ENCODE data around the gene RAB11A. TPM values are rescaled to one million over a fixed set of nuclear protein-coding genes. Genes with fewer than 3 reads are reported as not detected.

The RAB11A gene
- total and polyA plus RNA-seq, 2 donors (not counting 1 experiment from before 2014, with no cell fraction given) = 83.2 to 126 TPM

DNA sequence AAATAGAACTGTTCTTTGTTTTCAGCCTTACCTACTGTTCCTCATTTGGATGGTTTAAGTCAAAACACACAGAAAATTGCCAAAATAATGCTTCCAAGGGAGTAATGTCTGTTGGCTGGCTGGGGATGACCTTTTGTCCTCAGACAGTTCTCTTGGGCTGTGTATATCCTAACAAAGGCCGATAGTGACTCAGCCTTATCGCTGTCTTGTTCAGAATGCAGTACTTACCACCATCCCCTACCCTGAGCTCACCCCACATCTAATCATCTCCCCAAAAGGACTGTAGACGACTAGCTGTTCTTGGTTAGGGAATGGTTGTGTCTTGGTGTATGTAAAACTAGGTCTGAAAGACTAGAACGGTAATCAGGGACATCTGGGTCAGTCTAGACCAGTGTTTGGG lies 35.0 kb downstream of the RAB11A start:
- no peak overlapping the region for H3K27ac ChIP-seq (ENCODE audit: low read length in 2 of 2)
- H3K27ac Mint-ChIP-seq = peak overlapping the region; percentile 22
- no peak overlapping the region for H3K9ac ChIP-seq (ENCODE audit: low read length)
- ChIA-PET POLR2A (interaction anchor here (0.5 kb wide), 1 partner anchor 109 kb away, joined by 4 read pairs; no protein-coding TSS in a partner anchor), CTCF (interaction anchor here (0.8 kb wide), 1 partner anchor 48 kb away, joined by 3 read pairs; no protein-coding TSS in a partner anchor)
- H4K20me1 ChIP-seq (ENCODE audit: control insufficient read depth, insufficient read depth, low read length, poor library complexity, severe bottlenecking) = no peaks in the 10 kb centered on the region
- no peaks in the 10 kb centered on the region for H3K27me3 Mint-ChIP-seq
- H3K4me1 ChIP-seq (ENCODE audit: control insufficient read depth in 2 of 2, insufficient read depth in 2 of 2, low read length in 2 of 2) = peaks cover 22 to 37% of the 10 kb centered on the region in 2 donors
- H3K79me2 ChIP-seq (ENCODE audit: control insufficient read depth, insufficient read depth, low read length) = peaks cover 5% of the 10 kb centered on the region
- H3K9me3 Mint-ChIP-seq (ENCODE audit: insufficient read depth) = no peaks in the 10 kb centered on the region
- peaks cover 0 to 28% of the 10 kb centered on the region in 2 experiments for H3K36me3 ChIP-seq (replicated peaks in 1 of 2; ENCODE audit: control extremely low read depth in 1 of 2, control insufficient read depth in 1 of 2, extremely low read depth in 1 of 2, insufficient read depth in 2 of 2, low read length in 1 of 2)
- H3K4me1 Mint-ChIP-seq = peaks cover 38% of the 10 kb centered on the region
- H3K4me3 ChIP-seq (ENCODE audit: control extremely low read depth in 1 of 5, extremely low read depth in 1 of 5, insufficient read depth in 1 of 5, low read depth in 2 of 5, low read length in 4 of 5) = no peak overlapping the region
- DNase-seq (no peak), ATAC-seq (ENCODE audit: low read depth) (no peak)
- no peaks in the 10 kb centered on the region for H3K9me3 ChIP-seq (ENCODE audit: control extremely low read depth in 1 of 3, control insufficient read depth in 2 of 3, insufficient read depth in 1 of 3, low read length in 2 of 3)
- no peaks in the 10 kb centered on the region for H3K27me3 ChIP-seq (replicated peaks in 1 of 4; ENCODE audit: control extremely low read depth in 1 of 4, control insufficient read depth in 3 of 4, insufficient read depth in 4 of 4, low read length in 3 of 4)
- TF ChIP-seq, protein P1, sequence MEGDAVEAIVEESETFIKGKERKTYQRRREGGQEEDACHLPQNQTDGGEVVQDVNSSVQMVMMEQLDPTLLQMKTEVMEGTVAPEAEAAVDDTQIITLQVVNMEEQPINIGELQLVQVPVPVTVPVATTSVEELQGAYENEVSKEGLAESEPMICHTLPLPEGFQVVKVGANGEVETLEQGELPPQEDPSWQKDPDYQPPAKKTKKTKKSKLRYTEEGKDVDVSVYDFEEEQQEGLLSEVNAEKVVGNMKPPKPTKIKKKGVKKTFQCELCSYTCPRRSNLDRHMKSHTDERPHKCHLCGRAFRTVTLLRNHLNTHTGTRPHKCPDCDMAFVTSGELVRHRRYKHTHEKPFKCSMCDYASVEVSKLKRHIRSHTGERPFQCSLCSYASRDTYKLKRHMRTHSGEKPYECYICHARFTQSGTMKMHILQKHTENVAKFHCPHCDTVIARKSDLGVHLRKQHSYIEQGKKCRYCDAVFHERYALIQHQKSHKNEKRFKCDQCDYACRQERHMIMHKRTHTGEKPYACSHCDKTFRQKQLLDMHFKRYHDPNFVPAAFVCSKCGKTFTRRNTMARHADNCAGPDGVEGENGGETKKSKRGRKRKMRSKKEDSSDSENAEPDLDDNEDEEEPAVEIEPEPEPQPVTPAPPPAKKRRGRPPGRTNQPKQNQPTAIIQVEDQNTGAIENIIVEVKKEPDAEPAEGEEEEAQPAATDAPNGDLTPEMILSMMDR (IDR thresholded peaks at IDR 0.05) = no peak
- TF ChIP-seq EZH2 (IDR thresholded peaks at IDR 0.05; ENCODE audit: borderline replicate concordance, insufficient read depth, low read depth, low read length, poor library complexity, severe bottlenecking) = no peak
- intact Hi-C loops (cut with micrococcal nuclease) = no loop called here
- no peak overlapping the region for H3K4me2 ChIP-seq (replicated peaks; ENCODE audit: low read depth, low read length, poor library complexity, severe bottlenecking)
- no peak overlapping the region for H3K4me3 Mint-ChIP-seq
- no peak overlapping the region for H2AFZ ChIP-seq (ENCODE audit: insufficient read depth, low read depth, low read length, poor library complexity, severe bottlenecking)
- WGBS (ENCODE audit: insufficient coverage) = 100% methylated on average over 1 of the region's 4 CpGs

DNA sequence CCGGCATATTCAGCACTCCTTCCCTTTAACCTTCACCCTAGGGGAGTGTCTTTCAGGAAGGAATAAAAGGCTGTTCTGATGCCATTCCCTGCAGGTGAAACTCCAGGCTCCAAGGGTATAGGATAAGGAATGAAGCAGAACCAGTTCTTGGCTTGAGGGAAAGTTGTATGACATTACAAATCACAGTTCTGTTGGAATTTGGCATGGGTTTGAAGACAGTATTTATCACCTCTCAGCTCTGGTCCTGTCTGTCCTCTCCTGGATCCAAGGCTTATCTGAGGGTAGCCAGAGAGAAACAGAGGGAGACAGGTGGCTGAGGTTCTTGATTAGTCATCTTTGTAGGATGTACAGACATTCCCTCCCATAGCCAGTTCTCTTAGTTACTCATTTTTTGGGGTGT lies 37.1 kb downstream of the RAB11A start:
- Histone ChIP-seq H3K4me3 (ENCODE audit: control extremely low read depth in 1 of 5, extremely low read depth in 1 of 5, insufficient read depth in 1 of 5, low read depth in 2 of 5, low read length in 4 of 5) (no peak overlapping the region), H3K9ac (ENCODE audit: low read length) (no peak overlapping the region), H3K9me3 (ENCODE audit: control extremely low read depth in 1 of 3, control insufficient read depth in 2 of 3, insufficient read depth in 1 of 3, low read length in 2 of 3) (no peaks in the 10 kb centered on the region), H3K27ac (ENCODE audit: low read length in 2 of 2) (no peak overlapping the region), H3K79me2 (ENCODE audit: control insufficient read depth, insufficient read depth, low read length) (peaks cover 4% of the 10 kb centered on the region), H4K20me1 (ENCODE audit: control insufficient read depth, insufficient read depth, low read length, poor library complexity, severe bottlenecking) (no peaks in the 10 kb centered on the region), H3K36me3 (replicated peaks in 1 of 2; ENCODE audit: control extremely low read depth in 1 of 2, control insufficient read depth in 1 of 2, extremely low read depth in 1 of 2, insufficient read depth in 2 of 2, low read length in 1 of 2) (peaks cover 0 to 25% of the 10 kb centered on the region in 2 experiments), H3K4me1 (ENCODE audit: control insufficient read depth in 2 of 2, insufficient read depth in 2 of 2, low read length in 2 of 2) (peaks cover 22 to 33% of the 10 kb centered on the region in 2 donors), H3K27me3 (replicated peaks in 1 of 4; ENCODE audit: control extremely low read depth in 1 of 4, control insufficient read depth in 3 of 4, insufficient read depth in 4 of 4, low read length in 3 of 4) (no peaks in the 10 kb centered on the region), H3K4me2 (replicated peaks; ENCODE audit: low read depth, low read length, poor library complexity, severe bottlenecking) (no peak overlapping the region), H2AFZ (ENCODE audit: insufficient read depth, low read depth, low read length, poor library complexity, severe bottlenecking) (no peak overlapping the region)
- intact Hi-C loops (cut with micrococcal nuclease) = no loop called here
- WGBS (ENCODE audit: insufficient coverage) = no CpG with 5 or more reads among the region's 1 CpG
- Mint-ChIP-seq H3K27me3 (no peaks in the 10 kb centered on the region), H3K27ac (no peak overlapping the region), H3K4me3 (no peak overlapping the region), H3K4me1 (peaks cover 31% of the 10 kb centered on the region), H3K9me3 (ENCODE audit: insufficient read depth) (no peaks in the 10 kb centered on the region)
- CTCF ChIA-PET = no interaction called here
- ATAC-seq (ENCODE audit: low read depth) (no peak), DNase-seq (no peak)
- POLR2A ChIA-PET = no interaction called here
- TF ChIP-seq, protein P1 (IDR thresholded peaks at IDR 0.05) = no peak
- TF ChIP-seq EZH2 (IDR thresholded peaks at IDR 0.05; ENCODE audit: borderline replicate concordance, insufficient read depth, low read depth, low read length, poor library complexity, severe bottlenecking) = no peak
